ENCODE measurements around the gene ZNF414.

DNA sequence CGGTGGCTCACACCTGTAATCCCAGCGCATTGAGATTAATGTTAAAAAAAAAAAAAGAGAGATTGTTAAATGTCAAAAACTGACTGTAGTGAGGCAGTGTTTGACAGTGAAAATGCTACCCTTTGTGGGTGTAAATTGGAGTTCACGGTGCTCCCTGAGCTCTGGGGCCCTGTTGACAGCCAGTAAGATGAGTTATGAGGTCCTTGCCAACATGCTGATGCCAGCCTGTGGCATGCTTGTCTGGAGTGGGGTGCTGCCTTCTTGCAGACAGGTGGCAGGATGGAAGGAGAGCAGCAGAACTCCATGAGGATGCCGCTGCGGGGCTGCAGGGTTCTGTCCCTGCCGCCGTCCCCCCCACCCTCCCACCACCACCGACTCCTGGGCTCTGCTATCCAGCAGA lies 37.4 kb downstream of the ZNF414 start:
- TF ChIP-seq, protein P1, sequence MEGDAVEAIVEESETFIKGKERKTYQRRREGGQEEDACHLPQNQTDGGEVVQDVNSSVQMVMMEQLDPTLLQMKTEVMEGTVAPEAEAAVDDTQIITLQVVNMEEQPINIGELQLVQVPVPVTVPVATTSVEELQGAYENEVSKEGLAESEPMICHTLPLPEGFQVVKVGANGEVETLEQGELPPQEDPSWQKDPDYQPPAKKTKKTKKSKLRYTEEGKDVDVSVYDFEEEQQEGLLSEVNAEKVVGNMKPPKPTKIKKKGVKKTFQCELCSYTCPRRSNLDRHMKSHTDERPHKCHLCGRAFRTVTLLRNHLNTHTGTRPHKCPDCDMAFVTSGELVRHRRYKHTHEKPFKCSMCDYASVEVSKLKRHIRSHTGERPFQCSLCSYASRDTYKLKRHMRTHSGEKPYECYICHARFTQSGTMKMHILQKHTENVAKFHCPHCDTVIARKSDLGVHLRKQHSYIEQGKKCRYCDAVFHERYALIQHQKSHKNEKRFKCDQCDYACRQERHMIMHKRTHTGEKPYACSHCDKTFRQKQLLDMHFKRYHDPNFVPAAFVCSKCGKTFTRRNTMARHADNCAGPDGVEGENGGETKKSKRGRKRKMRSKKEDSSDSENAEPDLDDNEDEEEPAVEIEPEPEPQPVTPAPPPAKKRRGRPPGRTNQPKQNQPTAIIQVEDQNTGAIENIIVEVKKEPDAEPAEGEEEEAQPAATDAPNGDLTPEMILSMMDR (optimal IDR thresholded peaks at IDR 0.05 in 1 of 3, IDR thresholded peaks at IDR 0.05 in 1 of 3, conservative IDR thresholded peaks at IDR 0.05 in 1 of 3; ENCODE audit: extremely low read depth in 1 of 3, insufficient read depth in 2 of 3, low read length in 3 of 3): no peak
- TF ChIP-seq EZH2 (IDR thresholded peaks at IDR 0.05; ENCODE audit: low read length): no peak
